ENCODE results near the gene MMP14. TPM values are rescaled to one million over a fixed set of nuclear protein-coding genes. Genes with fewer than 3 reads are reported as not detected.

The MMP14 gene
- total and polyA plus RNA-seq, 2 of the 13 experiments (the other 11 are each of a cell fraction or from before 2014, with no cell fraction given): 5.2 to 9.8 TPM

GRCh38 chr14:22886500-22887259 lies 50.3 kb downstream of the MMP14 start (continued):
- TF ChIP-seq LBX2 (CRISPR knock-in tag; IDR thresholded peaks at IDR 0.05; ENCODE audit: borderline replicate concordance) (no peak), BCL6 (CRISPR knock-in tag; IDR thresholded peaks at IDR 0.05) (no peak), CHCHD3 (CRISPR knock-in tag; IDR thresholded peaks at IDR 0.05) (0 out of 2 replicates have a peak, but pooled peaks have one; percentile 45), AGO2 (optimal IDR thresholded peaks at IDR 0.05; ENCODE audit: low read depth, low read length) (no peak), ZNF792 (CRISPR knock-in tag; IDR thresholded peaks at IDR 0.05) (no peak), ZNF891 (CRISPR knock-in tag; IDR thresholded peaks at IDR 0.05) (no peak), MZF1 (CRISPR knock-in tag; IDR thresholded peaks at IDR 0.05; ENCODE audit: borderline replicate concordance) (no peak), NFRKB (IDR thresholded peaks at IDR 0.05) (no peak), BRF2 (CRISPR knock-in tag; IDR thresholded peaks at IDR 0.05) (no peak), HNRNPLL (IDR thresholded peaks at IDR 0.05; ENCODE audit: low read depth, low read length, poor library complexity, severe bottlenecking) (no peak), ELK4 (CRISPR knock-in tag; IDR thresholded peaks at IDR 0.05; ENCODE audit: borderline replicate concordance) (no peak), MAFK (conservative IDR thresholded peaks at IDR 0.05 in 1 of 2, IDR thresholded peaks at IDR 0.05 in 1 of 2; ENCODE audit: low read length in 2 of 2) (no peak), ZNF687 (CRISPR knock-in tag; IDR thresholded peaks at IDR 0.05) (peak; percentile 37; the same call in 1 of the 2 replicates), NR2F1 (CRISPR knock-in tag; IDR thresholded peaks at IDR 0.05) (no peak), AKNA (CRISPR knock-in tag; IDR thresholded peaks at IDR 0.05; ENCODE audit: borderline replicate concordance) (no peak), ZNF12 (CRISPR knock-in tag; IDR thresholded peaks at IDR 0.05) (no peak), TAF1 (CRISPR knock-in tag; IDR thresholded peaks at IDR 0.05) (no peak)
